Activated naive CD8-positive, alpha-beta T cell treated with anti-CD3 and anti-CD28 coated beads for 36 hours (primary cell): ENCODE data around the gene ACER3. TPM values are rescaled to one million over a fixed set of nuclear protein-coding genes. Genes with fewer than 3 reads are reported as not detected.
"Not testable (repeated sequence)": the region's sequence is repeated elsewhere in the genome, so short reads cannot be mapped to it uniquely, and the experiment has no call there.

ENCODE experiments used
- DNase-seq: peaks from one replicate; pipeline ENCODE4 v3.0.0; 2021
- H3K27ac Mint-ChIP-seq: one replicate; pipeline ENCODE4 v1.8.0; 2022; ENCODE audit warnings: mild to moderate bottlenecking, moderate library complexity, mixed read lengths
- H3K27me3 Mint-ChIP-seq: one replicate; pipeline ENCODE4 v1.8.0; 2022; ENCODE audit warnings: mild to moderate bottlenecking, mixed read lengths
- H3K36me3 Mint-ChIP-seq: one replicate; pipeline ENCODE4 v1.8.0; 2021; ENCODE audit warnings: mild to moderate bottlenecking, mixed read lengths
- H3K4me1 Mint-ChIP-seq: one replicate; pipeline ENCODE4 v1.8.0; 2021; ENCODE audit warnings: mixed read lengths
- H3K4me3 Mint-ChIP-seq: one replicate; pipeline ENCODE4 v1.8.0; 2022; ENCODE audit warnings: mild to moderate bottlenecking, moderate library complexity, mixed read lengths
- H3K9me3 Mint-ChIP-seq: one replicate; pipeline ENCODE4 v1.8.0; 2022; ENCODE audit warnings: mixed read lengths
- total RNA-seq, 2 experiments: library from RNA; stranded (reverse); gene quantifications; one replicate each; pipeline ENCODE4 v1.2.3, GENCODE V29; 2021

ACER3 gene
- total RNA-seq, 2 experiments from 2014 or later: 10.7 to 11.6 TPM

DNA sequence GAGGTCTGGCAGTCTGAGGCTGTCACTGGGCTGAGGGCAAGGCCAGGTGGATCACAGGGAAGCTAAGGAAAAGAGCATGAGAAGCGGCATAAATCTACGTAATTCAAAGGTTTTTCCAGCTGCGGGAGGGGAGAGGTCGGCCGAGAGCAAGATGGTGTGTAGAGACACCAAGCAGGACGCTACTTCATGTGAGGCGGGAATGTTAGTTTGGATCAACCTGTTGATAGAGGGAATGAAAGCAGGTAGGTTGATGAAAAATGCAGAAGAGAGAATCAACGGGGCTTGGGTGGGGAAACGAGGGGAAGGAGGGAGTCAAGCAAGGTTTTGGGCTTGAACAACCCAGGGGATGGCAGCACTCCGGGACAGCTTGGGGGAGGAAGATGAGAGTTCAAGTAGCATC is 176.3 kb downstream of the ACER3 start:
- H3K9me3 Mint-ChIP-seq: no peaks in the 10 kb centered on the region
- H3K4me3 Mint-ChIP-seq: no peak overlapping the region
- DNase-seq: no peak
- H3K36me3 Mint-ChIP-seq: no peaks in the 10 kb centered on the region
- H3K27ac Mint-ChIP-seq: no peak overlapping the region
- peaks cover 3% of the 10 kb centered on the region for H3K4me1 Mint-ChIP-seq
- peaks cover 52% of the 10 kb centered on the region for H3K27me3 Mint-ChIP-seq

GRCh38 chr11:77038029-77038824 is 177.5 kb downstream of the ACER3 start:
- H3K4me3 Mint-ChIP-seq: no peak overlapping the region
- H3K27ac Mint-ChIP-seq: no peak overlapping the region
- H3K4me1 Mint-ChIP-seq: peaks cover 3% of the 10 kb centered on the region
- H3K9me3 Mint-ChIP-seq: no peaks in the 10 kb centered on the region
- peaks cover 63% of the 10 kb centered on the region for H3K27me3 Mint-ChIP-seq
- no peak for DNase-seq
- no peaks in the 10 kb centered on the region for H3K36me3 Mint-ChIP-seq

DNA sequence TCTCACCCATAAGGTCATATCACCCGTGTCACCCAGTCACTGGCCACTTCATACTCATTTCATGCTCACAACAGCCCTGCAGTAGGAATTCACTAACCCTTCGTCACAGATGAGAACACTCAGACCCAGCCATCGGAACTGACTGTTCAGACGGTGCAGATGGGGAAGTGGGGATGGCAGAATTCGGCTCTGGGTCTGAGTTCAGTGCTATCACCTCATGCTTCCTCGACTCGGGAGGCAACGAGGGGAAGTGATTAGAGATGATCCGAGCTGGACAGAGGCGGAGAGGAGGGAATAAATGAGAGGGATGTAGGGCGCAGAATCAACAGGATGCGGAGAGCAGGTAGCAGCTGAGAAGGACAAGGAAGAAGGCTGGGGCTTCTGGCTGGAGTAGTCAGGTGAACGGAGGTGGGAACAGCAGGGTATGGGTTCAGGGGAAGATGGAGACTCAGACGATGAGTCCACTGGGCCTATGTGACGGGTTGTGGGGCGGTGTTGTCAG is 178.2 kb downstream of the ACER3 start:
- DNase-seq: no peak
- Mint-ChIP-seq H3K27me3 (peaks cover 67% of the 10 kb centered on the region), H3K36me3 (no peaks in the 10 kb centered on the region), H3K4me1 (peaks cover 3% of the 10 kb centered on the region), H3K27ac (no peak overlapping the region), H3K4me3 (peak overlapping the region; percentile 8), H3K9me3 (no peaks in the 10 kb centered on the region)

DNA sequence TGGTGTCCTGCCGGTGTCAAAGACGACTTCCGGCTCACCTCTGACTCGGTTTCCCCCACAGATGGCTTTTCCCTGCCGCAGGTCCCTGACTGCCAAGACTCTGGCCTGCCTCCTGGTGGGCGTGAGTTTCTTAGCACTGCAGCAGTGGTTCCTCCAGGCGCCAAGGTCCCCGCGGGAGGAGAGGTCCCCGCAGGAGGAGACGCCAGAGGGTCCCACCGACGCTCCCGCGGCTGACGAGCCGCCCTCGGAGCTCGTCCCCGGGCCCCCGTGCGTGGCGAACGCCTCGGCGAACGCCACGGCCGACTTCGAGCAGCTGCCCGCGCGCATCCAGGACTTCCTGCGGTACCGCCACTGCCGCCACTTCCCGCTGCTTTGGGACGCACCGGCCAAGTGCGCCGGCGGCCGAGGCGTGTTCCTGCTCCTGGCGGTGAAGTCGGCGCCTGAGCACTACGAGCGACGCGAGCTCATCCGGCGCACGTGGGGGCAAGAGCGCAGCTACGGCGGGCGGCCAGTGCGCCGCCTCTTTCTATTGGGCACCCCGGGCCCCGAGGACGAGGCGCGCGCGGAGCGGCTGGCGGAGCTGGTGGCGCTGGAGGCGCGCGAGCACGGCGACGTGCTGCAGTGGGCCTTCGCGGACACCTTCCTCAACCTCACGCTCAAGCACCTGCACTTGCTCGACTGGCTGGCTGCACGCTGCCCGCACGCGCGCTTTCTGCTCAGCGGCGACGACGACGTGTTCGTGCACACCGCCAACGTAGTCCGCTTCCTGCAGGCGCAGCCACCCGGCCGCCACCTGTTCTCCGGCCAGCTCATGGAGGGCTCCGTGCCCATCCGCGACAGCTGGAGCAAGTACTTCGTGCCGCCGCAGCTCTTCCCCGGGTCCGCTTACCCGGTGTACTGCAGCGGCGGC is 179.0 kb downstream of the ACER3 start:
- no peak overlapping the region for H3K27ac Mint-ChIP-seq
- peaks cover 3% of the 10 kb centered on the region for H3K4me1 Mint-ChIP-seq
- peak; percentile 56 for DNase-seq
- H3K36me3 Mint-ChIP-seq: no peaks in the 10 kb centered on the region
- H3K4me3 Mint-ChIP-seq: no peak overlapping the region
- peaks cover 73% of the 10 kb centered on the region for H3K27me3 Mint-ChIP-seq
- no peaks in the 10 kb centered on the region for H3K9me3 Mint-ChIP-seq

GRCh38 chr11:77040401-77040777 is 179.7 kb downstream of the ACER3 start:
- H3K4me3 Mint-ChIP-seq: no peak overlapping the region
- H3K4me1 Mint-ChIP-seq: peaks cover 3% of the 10 kb centered on the region
- no peak for DNase-seq
- no peaks in the 10 kb centered on the region for H3K9me3 Mint-ChIP-seq
- peaks cover 72% of the 10 kb centered on the region for H3K27me3 Mint-ChIP-seq
- no peaks in the 10 kb centered on the region for H3K36me3 Mint-ChIP-seq
- H3K27ac Mint-ChIP-seq: no peak overlapping the region

DNA sequence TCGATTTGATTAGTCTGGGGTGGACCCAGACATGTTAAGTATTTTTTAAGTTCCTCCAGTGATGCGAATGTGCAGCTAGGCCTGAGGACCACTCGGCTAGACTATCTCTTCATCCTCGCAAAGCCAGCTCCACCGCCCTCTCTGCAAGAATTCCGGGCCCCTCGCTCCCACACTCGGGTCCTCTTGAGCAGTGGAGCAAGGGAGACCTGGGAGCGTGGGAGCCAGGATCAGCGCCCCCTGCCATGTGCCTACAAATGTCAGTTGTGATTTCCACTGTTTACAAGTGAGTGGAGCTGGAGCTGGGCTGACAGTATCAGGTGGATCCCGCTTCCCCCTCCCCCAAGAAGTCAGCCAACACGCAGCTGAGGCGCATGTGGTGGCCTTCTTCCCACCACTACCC is 180.2 kb downstream of the ACER3 start:
- Mint-ChIP-seq H3K4me3 (no peak overlapping the region), H3K27me3 (peaks cover 73% of the 10 kb centered on the region), H3K9me3 (no peaks in the 10 kb centered on the region), H3K4me1 (peaks cover 6% of the 10 kb centered on the region), H3K36me3 (no peaks in the 10 kb centered on the region), H3K27ac (no peak overlapping the region)
- no peak for DNase-seq

DNA sequence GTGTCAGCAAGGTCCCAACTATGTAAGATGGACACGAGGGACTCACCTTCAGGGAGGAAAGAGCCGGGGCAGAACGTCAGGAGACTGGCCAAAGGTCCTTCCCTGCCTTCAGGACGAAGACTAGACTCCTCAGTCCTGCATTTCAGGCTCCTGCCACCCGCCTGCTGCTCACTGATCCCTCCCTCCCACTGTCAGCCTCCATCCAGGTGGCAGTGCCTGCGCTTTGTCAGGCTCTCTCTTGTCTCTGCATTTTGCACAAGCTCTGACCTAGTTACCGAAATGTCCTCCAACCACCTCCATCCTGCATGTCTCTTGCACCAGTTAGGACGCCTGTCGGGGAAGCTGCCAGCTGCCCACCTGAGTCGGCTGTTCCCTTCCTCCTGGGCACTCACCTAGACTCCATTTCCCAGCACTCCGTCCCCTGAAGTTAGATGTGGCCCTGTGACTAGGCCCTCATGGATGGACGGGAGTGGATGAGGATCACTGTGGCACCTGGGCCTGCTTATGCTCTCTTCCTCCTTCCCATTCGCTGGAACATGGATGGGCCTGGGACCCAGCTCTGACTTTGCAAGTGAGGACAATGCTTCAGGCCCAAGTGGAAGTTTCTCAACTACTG is 181.5 kb downstream of the ACER3 start:
- no peak for DNase-seq
- Mint-ChIP-seq H3K4me3 (no peak overlapping the region), H3K4me1 (peaks cover 13% of the 10 kb centered on the region), H3K9me3 (no peaks in the 10 kb centered on the region), H3K27me3 (peaks cover 63% of the 10 kb centered on the region), H3K36me3 (no peaks in the 10 kb centered on the region), H3K27ac (no peak overlapping the region)

- DNase-seq: no peak
- H3K27ac Mint-ChIP-seq: no peak overlapping the region
- no peaks in the 10 kb centered on the region for H3K36me3 Mint-ChIP-seq
- H3K9me3 Mint-ChIP-seq: no peaks in the 10 kb centered on the region
- H3K4me3 Mint-ChIP-seq: no peak overlapping the region
- H3K4me1 Mint-ChIP-seq: peaks cover 10% of the 10 kb centered on the region
- peaks cover 42% of the 10 kb centered on the region for H3K27me3 Mint-ChIP-seq
Observed at GRCh38 chr11:77044356-77044755, 183.6 kb downstream of the ACER3 start.

- Mint-ChIP-seq H3K9me3 (no peaks in the 10 kb centered on the region), H3K4me1 (peaks cover 10% of the 10 kb centered on the region), H3K4me3 (no peak overlapping the region), H3K36me3 (no peaks in the 10 kb centered on the region), H3K27ac (no peak overlapping the region), H3K27me3 (peaks cover 42% of the 10 kb centered on the region)
- no peak for DNase-seq
Observed at GRCh38 chr11:77044886-77045285, 184.2 kb downstream of the ACER3 start.

GRCh38 chr11:77046060-77046501 is 185.4 kb downstream of the ACER3 start:
- Mint-ChIP-seq H3K27me3 (peaks cover 35% of the 10 kb centered on the region), H3K27ac (no peak overlapping the region), H3K4me3 (peak overlapping the region; percentile 9), H3K36me3 (no peaks in the 10 kb centered on the region), H3K9me3 (no peaks in the 10 kb centered on the region), H3K4me1 (peaks cover 10% of the 10 kb centered on the region)
- peak; percentile 73 for DNase-seq

- no peaks in the 10 kb centered on the region for H3K9me3 Mint-ChIP-seq
- H3K27me3 Mint-ChIP-seq: peaks cover 27% of the 10 kb centered on the region
- peak; percentile 71 for DNase-seq
- peaks cover 10% of the 10 kb centered on the region for H3K4me1 Mint-ChIP-seq
- H3K27ac Mint-ChIP-seq: peak overlapping the region; percentile 9
- H3K36me3 Mint-ChIP-seq: no peaks in the 10 kb centered on the region
- H3K4me3 Mint-ChIP-seq: peak overlapping the region; percentile 64
Observed at GRCh38 chr11:77047007-77047927, 186.5 kb downstream of the ACER3 start.

DNA sequence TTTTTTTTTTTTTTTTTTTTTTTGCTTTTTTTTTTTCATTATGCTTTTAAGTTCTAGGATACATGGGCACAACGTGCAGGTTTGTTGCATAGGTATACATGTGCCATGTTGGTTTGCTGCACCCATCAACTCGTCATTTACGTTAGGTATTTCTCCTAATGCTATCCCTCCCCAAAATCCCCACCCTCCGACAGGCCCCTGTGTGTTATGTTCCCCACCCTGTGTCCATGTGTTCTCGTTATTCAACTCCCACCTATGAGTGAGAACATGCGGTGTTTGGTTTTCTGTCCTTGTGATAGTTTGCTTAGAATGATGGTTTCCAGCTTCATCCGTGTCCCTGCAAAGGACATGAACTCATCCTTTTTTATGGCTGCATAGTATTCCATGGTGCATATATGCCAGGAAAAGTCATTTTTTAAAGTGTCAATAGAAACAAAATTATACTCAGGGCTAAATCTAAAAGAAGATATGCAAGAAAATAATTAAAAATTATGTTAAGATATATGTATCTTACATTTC is 187.3 kb downstream of the ACER3 start:
- H3K4me1 Mint-ChIP-seq: peaks cover 10% of the 10 kb centered on the region
- H3K27me3 Mint-ChIP-seq: peaks cover 21% of the 10 kb centered on the region
- DNase-seq, H3K4me3 Mint-ChIP-seq, H3K36me3 Mint-ChIP-seq, H3K9me3 Mint-ChIP-seq, H3K27ac Mint-ChIP-seq: not testable (repeated sequence)

DNA sequence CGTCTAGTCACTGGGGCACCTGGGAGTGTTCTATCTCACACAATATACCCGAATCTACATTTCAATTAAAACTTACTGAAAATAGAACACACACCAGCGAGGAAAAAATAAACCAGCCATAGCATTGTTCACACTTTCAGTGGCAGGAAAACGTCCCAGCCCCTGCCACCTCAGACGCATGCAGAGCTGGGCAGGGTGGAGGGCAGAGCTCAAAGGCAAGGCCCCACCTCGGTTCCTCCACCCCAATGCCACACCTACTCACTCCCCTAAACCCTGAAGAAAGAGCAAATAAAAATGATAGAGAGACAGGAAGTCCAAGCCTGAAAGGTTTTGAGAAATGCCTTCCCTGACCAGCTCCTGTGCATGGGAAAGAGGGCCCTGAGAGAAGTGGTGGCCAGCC is 188.3 kb downstream of the ACER3 start:
- Mint-ChIP-seq H3K4me1 (peaks cover 10% of the 10 kb centered on the region), H3K4me3 (no peak overlapping the region), H3K36me3 (no peaks in the 10 kb centered on the region), H3K9me3 (no peaks in the 10 kb centered on the region), H3K27ac (no peak overlapping the region), H3K27me3 (peaks cover 12% of the 10 kb centered on the region)
- DNase-seq: no peak

DNA sequence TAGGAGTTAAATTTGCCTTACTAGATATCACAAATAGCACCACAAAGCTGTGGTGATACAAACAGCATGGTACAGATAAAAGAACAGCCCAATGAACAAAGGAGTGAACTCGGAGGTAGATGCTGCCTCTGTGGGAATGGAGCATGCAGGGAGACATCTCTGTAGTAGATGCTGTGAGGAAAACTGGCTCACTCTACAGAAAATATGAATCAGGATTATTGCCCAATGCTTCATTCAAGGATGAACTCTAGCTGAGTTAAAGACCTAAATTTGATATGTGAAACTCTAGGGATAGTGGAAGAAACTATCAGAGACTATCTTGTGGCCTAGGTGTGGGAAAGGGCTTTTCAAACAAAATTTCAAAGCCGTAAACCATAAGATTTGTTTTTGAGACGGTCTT is 190.8 kb downstream of the ACER3 start:
- no peak overlapping the region for H3K4me3 Mint-ChIP-seq
- H3K27ac Mint-ChIP-seq: no peak overlapping the region
- no peak for DNase-seq
- H3K36me3 Mint-ChIP-seq: no peaks in the 10 kb centered on the region
- H3K4me1 Mint-ChIP-seq: peaks cover 4% of the 10 kb centered on the region
- H3K9me3 Mint-ChIP-seq: peaks cover 6% of the 10 kb centered on the region
- H3K27me3 Mint-ChIP-seq: no peaks in the 10 kb centered on the region
